Pons (tissue), 1 donor: ENCODE data around the gene BCAS4.
"Not testable (repeated sequence)": the region's sequence is repeated elsewhere in the genome, so short reads cannot be mapped to it uniquely, and the experiment has no call there.

ENCODE experiments used
- DNase-seq: peaks from one replicate; pipeline ENCODE4 v3.0.0-alpha.2; 2016; ENCODE audit warnings: low spot score

Gene BCAS4, protein sequence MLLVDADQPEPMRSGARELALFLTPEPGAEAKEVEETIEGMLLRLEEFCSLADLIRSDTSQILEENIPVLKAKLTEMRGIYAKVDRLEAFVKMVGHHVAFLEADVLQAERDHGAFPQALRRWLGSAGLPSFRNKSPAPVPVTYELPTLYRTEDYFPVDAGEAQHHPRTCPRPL

DNA sequence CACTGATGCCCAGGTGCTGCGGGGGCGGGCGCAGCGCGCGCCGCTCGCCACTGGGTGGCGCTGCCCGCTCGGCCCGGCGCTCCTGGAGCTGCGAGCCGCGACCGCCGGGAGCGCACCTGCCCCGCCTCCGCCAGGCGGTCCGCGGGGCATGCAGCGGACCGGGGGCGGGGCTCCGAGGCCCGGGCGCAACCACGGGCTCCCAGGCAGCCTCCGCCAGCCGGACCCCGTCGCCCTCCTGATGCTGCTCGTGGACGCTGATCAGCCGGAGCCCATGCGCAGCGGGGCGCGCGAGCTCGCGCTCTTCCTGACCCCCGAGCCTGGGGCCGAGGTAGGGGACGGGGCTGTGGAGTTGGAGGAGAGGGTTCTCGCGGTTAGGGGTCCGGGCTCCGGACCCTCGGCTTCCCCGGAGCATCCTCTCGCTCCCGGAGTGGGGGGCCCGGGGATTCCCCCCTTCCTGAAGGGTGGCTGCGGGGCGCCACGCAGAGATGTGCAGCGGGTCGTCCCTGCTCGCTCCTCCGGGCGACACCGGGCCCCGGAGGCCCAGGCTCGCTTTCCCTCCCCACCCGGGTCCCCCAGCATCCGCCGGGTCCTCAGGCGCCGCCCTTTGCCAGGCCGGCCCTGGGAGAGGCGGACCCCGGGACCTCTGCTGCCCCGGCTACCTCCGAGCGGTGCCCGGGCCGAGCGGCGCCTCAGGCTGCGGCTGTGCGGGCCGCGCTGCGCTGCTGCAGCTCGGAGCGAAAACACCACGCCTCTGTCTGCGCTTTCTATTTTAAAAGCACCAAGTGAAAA is at the start of gene BCAS4:
Gene BCAS4, plus strand, starts transcription at position 216 of the 789 bp plus-strand sequence. Its CDS starts 23 bp downstream, at position 239.
- peak; percentile 47 for DNase-seq

DNA sequence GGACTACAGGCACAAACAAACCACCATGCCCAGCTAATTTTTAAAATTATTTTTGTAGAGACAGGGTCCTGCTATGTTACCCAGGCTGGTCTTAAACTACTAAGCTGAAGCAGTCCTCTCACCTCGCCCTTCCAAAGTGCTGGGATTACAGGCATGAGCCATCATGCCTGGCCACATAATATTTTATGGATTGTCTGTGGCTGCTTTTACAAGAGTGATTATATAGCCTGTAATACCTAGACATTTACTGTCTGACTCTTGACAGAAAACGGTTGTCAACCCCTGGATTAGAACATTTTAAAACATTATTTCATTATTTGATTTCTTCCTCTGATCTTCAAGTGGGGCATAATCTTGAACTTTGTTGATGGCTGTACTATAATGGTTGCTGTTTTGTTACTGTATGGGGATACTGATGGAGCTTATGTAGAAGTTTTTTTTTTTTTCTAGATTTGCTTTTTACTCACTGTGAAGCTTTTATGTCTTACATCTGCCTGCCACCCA is 49.2 kb upstream of the BCAS4 start:
- DNase-seq: no peak

DNA sequence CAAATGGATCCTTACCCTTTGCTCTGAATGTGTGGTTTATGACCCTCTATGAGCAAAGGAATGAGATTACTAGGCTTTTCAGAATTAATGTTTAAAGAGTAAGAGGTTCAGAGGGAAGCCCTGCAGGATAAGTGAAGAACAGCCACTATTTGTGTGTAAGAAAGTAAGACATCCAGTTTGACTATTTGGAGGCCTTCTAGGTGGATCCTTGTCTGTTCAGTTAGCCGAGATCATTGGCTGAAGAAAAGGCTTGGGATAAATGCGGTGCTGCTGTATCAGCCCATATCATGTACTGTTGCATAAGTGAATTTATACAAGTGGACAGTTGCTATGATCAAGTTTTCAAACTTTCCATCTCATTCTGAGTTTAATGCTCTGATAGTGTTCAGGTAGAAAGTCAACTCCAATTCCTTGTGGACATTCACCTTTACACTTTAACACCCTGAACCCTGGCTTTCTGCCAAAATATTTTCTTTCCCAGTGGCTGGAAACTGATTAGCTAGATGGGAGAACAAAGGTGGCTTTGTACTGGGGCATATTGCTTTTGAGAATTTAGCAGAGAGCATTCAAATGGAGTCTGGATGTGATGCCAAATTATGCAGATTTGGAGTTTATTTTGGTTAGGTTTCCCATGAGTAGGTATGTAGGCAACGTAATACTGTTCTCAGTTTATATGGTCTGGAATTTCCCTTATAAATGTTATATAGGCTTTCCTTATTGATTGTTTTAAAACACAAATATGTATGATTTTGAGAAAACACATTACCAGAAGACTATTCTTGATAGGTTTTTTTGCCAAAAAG is 48.5 kb upstream of the BCAS4 start:
- DNase-seq: peak; percentile 30

DNA sequence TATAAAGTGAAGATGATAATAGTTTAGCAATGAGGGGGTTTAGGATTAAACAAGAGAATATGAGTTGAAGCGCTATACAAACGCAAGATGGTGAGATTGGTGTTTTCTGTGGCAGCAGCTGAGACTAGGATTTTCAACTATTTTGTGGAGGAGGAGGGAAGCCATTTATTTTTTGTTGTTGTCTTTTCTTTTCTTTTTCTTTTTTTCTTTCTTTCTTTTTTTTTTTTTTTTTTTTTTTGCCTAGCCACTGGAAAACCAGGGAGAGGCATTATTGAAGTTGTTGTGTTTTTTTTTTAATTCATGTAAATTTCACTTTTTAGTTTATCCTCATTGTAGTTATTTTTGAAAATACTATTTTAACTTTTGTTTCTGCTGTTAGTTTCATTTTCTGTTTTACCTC is 47.6 kb upstream of the BCAS4 start:
- no peak for DNase-seq

DNA sequence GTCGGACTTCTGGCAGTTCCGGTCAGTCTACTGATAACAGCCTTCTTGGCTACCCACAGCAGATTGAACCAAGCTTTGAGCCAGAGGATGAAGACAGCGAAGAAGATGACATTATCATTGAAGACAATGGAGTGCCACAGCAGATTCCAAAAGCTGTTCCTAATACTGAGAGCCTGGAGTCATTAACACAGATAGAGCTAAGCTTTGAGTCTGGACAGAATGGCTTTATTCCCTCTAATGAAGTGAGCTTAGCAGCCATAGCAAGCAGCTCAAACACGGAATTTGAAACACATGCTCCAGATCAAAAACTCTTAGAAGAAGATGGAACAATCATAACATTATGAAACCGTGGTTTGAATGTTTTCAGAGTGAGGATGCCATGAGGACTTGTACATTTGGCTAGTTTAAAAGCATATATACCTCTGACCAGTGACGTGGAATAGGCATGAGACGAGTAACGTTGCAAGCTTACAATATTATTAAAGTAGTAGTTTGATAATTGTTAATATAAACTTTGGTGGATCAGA is 44.7 kb upstream of the BCAS4 start:
- no peak for DNase-seq

DNA sequence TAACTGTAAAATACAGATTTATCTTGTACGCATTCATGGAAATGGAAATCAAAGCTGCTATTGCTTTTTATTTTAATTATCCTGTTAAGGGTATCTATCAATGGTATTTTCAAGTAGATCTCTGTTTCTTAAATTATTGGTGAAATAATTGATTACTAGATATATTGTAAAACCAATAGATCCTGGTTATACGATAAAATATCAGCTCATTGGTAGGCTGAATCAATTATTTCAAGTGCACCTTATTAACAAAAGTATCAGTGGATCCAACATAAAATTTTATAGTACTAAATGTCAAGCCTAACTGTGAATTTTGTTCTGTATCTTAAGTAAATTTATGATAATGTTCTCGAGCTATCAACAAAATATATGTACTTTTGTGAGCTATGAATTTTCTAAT is 41.7 kb upstream of the BCAS4 start:
- DNase-seq: no peak

DNA sequence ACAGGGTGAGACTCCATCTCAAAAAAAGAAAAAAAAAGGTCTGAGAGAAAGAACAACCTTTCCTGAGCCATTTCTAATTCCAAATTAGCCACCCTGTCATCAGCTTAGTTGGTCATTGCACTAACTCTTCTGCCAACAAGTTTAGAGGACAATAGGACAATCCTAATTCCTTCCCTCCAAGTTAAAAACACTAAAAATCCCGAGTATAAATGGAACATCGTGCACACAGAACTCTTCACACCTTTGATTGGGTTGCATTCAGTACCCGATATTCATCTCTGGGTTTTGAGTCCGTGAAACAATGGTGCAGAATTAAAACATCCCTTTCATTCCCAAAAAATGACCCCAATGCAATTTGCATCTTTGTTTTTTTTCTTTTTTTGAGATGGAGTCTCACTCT is 40.4 kb upstream of the BCAS4 start:
- DNase-seq: no peak

DNA sequence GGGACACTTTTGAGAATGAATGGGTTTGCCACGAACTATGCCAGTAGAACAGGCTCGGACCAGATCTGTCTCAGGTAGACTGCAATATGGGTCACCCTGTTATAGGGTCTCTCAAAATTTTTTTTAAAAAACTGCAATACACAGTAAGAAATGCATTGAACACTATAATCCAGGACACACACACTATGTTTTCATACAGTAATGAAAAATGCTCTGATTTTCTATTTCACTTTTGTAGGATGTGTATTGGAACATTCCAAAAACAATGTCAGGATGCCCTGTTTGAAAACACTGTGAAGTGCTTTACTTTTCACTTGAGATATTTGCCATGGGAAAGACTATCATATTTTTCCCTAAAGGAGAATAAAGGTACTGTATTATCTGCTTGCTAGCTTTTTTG is 38.4 kb upstream of the BCAS4 start:
- DNase-seq: no peak

DNA sequence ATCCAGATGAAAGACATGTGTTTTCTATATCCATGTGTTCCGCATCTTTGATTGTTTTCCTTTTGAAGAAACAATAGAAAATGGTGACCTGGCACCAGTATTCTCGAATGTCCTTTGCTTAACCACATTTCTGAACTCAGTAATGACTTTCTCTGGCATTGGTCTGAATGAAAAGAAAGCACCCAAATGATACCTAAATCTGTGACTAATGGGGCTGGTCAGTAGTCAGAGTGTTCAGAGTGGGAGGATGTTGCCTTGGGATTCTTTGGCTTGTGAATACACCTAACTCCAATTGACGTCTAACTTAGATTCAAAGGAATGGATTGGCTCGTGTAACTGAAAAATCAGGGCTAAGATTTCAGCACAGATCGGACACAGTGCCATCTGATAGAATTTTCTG is 36.4 kb upstream of the BCAS4 start:
- DNase-seq: no peak

DNA sequence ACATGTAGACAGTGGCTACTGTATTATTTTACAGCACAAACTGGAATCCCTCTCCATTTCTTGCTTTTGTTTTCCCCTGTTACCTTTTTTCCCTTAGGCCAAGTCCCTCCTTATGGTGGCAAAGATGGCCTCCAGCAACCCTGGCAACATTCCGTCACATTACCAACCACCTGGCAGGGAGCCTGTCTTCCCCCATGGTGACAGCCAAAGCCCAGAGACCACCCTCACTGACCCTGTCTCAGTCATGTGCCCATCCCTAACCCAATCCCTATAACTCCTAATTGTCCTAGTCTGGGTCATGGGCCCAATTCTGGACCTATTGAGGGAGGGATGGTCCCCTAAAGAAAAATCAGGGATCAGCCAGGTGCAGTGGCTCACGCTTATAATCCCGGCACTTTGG is 35.9 kb upstream of the BCAS4 start:
- DNase-seq: no peak

DNA sequence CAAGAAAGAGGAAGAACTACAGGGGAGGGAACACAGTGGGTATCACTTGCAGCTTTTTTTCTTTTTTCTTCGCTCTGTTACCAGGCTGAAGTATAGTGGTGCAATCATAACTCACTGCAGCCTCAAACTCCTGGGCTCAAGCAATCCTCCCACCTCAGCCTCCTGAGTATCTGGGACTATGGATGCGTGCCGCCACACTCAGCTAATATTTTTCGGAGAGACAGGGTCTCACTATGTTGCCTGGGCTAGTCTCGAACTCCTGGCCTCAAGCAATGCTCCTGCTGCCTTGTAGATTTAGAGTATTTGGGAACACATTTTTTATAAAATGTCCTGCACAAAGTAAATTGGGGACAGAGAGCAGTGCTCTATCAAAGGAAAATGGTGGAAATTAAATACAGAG is 35.2 kb upstream of the BCAS4 start:
- no peak for DNase-seq

DNA sequence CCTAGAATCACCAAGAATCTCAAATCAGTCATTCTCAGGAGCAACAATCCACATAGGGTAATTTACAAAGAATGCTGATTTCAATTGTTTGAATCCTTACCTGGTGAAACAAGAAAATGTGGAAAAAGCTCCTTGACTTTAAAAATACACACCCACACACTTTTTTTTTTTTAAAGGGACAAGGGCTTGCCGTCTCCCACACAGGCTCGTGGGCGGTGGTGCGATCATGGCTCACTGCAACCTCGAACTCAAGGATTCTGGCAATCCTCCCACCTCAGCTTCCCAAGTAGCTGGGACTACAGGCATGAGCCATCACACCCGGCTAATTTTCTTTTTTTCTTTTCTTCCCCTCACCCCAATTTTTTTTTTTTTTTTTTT is 32.8 kb upstream of the BCAS4 start:
- DNase-seq: no peak

DNA sequence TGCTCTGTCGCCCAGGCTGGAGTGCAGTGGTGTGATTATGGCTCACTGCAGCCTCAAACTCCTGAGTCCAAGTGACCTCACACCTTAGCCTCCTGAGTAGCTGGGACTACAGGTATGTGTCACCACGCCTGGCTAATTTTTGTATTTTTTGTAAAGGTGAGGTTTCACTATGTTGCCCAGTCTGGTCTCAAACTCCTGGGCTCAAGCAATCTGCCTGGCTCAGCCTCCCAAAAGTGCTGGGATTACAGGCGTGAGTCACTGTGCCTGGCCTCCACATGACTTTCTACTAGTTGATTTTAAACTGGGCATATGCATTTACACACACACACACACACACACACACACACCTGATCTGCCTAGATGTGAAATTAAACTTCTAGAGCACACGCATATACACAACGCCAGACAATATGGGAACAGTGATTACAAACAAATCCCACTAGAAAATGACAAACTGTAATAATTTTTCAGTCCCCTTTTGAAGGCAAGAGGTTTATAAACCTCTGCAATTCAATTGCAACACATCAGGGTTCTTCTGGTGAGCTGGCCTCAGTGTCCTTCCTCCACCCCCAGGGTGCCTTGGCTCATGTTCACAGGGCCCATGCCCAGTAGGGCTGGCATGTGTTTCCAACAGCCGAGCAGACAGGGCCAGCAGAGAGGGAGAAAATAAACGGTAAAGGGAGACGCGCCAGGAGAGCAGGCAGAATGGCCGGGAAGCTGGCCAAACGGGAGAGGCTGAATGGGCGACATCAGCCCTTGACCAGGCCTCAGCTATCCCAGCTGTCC is 32.2 kb upstream of the BCAS4 start:
- DNase-seq: peak; percentile 94

DNA sequence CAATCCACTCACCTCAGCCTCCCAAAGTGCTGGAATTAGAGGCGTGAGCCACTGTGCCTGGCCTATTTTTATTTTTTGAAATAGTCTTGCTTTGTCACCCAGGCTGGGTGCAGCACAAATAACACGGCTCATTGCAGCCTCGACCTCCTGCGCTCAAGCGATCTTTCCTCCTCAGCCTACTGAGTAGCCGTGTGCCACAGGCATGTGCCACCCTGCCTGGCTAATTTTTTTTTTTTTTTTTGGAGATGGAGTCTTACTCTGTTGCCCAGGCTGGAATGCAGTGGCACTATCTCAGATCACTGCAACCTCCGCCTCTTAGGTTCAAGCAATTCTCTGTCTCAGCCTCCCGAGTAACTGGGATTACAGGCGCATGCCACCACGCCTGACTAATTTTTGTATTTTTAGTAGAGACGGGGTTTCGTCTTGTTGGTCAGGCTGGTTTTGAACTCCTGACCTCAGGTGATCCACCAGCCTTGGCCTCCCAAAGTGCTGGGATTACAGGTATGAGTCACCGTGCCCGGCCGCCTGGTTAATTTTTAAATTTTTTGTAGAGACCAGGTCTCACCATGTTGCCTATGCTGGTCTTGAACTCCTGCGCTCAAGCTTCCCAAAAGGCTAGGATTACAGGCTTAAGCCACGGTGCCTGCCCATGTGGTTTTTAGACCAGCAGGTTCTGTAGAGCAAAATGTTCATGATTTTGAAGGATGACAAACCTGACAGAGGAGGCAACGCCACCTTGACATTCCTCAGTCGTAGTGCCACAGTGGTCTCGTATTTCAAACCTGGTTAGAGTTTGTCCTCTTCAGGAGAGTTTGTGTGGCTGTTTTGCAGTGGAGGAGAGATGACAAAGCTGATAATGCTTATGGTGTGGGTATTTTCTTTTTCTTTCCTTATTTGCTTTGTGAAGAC is 31.1 kb upstream of the BCAS4 start:
- not testable (repeated sequence) for DNase-seq

DNA sequence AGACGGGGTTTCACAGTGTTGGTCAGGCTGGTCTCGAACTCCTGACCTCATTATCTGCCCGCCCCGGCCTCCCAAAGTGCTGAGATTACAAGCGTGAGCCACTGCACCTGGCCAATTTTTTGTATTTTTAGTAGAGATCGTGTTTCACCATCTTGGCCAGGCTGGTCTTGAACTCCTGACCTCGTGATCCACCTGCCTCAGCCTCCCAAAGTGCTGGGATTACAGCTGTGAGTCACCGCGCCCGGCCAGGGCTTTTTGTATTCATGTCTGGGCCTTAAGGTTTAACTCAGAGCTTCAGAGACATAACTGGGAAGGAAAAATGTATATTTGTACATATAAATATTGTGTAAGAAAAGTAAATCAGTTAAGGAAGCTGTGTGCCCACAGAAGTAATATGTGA is 29.6 kb upstream of the BCAS4 start:
- not testable (repeated sequence) for DNase-seq

DNA sequence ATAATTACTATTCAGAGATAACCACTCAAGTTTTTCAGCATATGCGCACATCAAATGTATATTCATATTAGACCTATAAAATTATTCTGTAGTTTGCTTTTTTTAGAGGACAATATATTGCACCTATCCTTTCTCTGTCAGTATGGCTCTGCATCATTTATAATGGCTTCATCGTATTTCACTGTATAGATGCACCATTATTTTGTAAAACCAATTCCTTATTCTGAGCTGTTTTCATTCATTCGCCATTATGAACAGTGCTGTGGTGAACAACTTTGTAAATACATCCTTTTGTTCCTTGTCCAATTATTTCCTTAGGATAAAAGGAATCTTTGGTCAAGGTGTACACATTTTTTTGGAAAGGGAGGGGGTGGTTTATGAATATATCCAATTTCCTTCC is 29.2 kb upstream of the BCAS4 start:
- DNase-seq: no peak

DNA sequence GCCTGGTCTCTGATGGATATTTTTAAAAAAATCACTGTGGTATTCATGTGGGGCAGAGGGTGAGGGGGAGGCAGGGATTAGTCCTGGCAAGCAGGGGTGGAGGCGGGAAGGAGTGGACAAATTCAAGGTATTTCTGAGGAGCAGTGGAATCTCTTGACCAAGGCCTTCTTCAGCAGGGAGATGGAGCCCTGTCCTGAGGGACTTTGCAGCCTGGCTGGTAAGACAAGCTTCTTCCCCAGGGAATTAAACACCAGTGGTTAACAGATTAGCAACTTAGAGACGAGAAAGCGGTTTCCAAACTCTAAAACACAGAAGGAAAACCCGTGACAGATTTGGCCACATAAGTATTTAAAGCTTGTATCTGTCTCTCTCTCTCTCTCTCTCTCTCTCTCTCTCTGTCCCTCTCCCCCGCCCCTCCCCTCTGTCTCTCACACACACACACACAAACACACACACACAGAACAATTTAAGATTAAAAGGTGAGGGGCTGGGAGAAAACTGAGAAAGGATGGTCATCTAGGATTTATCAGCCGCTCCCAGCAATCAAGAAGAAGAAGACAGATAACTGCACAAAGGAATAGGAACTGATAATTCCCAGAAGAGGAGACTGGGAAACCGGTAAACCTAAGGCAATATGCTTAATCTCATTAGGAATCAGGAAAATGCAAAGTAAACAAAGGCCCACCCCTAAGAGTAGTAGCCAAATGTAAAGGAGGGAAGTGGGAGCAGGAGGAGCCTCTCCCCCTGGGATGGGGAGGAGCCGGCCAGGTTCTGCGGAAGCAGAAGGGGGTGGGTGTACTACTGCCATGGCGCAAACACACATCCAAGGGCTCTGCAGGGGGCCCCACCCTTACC is 27.7 kb upstream of the BCAS4 start:
- not testable (repeated sequence) for DNase-seq

DNA sequence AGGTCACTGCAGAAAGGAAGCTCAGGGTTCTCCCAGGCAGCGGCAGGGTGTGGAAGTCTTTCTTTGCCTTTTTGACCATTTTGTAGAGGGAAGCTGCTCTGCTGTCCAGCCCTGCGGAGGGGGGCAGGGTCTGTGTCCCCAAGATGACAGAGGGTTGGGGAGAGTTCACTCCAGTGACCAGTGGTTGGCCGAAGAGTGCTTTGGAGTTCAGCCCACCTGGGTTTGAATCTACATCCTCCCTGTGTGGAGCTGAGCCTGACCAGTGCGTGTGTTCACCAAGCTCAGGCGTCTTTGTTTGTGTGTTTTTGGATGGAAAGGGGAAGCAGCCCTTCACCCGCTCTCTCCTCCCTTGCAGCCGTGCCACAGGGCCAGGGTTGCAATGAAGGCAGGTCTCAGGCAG is 25.9 kb upstream of the BCAS4 start:
- DNase-seq: not testable (repeated sequence)

DNA sequence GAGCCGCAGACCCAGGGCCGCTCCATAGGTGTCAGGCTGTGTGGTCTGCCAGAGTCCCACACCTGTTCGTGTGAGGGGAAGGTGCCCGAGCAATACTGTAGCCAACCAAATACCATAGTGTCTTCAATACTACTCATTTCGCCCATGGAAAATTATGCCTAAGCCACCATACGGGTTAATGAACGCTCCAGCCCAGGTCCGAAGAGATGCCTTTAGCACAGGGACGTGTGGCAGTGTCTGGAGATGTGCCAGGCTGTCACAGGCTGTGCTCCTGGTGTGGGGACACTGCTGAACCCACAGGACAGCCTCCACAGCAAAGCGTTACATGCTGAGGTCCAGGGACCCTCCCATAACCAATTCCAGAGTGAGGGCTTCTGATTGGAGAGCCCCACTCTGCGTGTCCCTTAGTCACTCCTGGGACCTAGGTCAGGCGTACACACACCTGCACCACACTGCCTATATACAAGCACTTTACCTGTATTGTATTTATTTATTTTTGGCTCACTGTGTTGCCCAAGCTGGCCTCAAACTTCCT is 25.2 kb upstream of the BCAS4 start:
- DNase-seq: not testable (repeated sequence)
